ENCODE measurements around the gene FYTTD1.

DNA sequence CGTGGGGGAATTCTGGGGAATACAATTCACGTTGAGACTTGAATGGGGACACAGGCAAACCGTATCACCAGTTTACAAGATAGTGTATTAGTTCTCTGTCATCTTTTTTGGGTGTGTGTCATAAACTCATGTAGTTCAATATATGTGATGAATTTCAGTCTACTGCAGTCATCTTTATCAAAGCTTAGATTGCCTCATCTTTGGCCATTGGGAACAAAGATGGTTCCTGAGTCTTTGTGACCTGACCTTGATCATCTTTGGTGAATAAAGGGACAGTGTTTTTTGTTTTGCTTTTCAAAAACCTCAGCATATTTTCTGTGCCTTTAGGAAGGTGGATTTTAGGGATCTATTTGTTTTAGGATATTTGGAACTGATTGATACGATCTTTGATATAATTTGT is 64.7 kb downstream of the FYTTD1 start:
- TF ChIP-seq ARNT (IDR thresholded peaks at IDR 0.05) (no peak), FOXA1 (IDR thresholded peaks at IDR 0.05) (no peak), BHLHE40 (IDR thresholded peaks at IDR 0.05; ENCODE audit: borderline replicate concordance) (no peak)
